Gastrocnemius medialis (tissue), 4 donors: Measurements from ENCODE around the gene MEOX1.

Experiments
- POLR2A ChIP-seq, 2 donors: fragments of 450-650 bp; IDR thresholded peaks; one replicate each; pipeline ENCODE4 v1.6.1; 2017; ENCODE audit warnings: antibody characterized with exemption in 2 of 2, mild to moderate bottlenecking in 2 of 2, moderate library complexity in 2 of 2
- TF ChIP-seq, protein P1 (sequence below), 5 experiments: fragments of 450-650 bp in 3 of 5; fragments of 200-600 bp in 2 of 5; sonication (generic) in 2 of 5; IDR thresholded peaks in 4 of 5; conservative IDR thresholded peaks in 1 of 5; 1 replicate in 4 of 5; 2 replicates in 1 of 5; pipeline ENCODE4 v1.5.1; 2016 to 2019; ENCODE audit warnings: antibody characterized with exemption in 5 of 5, mild to moderate bottlenecking in 3 of 5, moderate library complexity in 3 of 5

DNA sequence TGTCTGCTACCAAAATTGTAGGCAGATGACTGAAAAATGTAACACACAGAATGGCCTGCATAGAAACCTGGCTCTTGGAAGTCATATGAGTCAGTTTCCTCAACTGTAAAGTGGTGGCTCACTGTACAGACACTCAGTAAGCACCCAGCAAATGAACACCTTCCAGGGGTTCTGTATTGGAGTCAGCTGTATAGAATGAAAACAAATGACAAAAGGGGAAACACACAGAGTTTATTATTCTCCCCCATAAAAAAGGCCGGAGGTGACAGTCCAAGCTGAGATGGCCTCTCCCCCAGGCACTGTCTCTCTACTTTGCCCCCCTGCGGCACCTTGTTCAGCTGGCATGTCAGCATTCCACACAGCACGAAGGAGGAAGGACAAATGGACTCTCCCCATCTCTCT is 6.2 kb upstream of the MEOX1 start:
- TF ChIP-seq, protein P1, sequence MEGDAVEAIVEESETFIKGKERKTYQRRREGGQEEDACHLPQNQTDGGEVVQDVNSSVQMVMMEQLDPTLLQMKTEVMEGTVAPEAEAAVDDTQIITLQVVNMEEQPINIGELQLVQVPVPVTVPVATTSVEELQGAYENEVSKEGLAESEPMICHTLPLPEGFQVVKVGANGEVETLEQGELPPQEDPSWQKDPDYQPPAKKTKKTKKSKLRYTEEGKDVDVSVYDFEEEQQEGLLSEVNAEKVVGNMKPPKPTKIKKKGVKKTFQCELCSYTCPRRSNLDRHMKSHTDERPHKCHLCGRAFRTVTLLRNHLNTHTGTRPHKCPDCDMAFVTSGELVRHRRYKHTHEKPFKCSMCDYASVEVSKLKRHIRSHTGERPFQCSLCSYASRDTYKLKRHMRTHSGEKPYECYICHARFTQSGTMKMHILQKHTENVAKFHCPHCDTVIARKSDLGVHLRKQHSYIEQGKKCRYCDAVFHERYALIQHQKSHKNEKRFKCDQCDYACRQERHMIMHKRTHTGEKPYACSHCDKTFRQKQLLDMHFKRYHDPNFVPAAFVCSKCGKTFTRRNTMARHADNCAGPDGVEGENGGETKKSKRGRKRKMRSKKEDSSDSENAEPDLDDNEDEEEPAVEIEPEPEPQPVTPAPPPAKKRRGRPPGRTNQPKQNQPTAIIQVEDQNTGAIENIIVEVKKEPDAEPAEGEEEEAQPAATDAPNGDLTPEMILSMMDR (IDR thresholded peaks at IDR 0.05 in 4 of 5, conservative IDR thresholded peaks at IDR 0.05 in 1 of 5) = no peak
- no peak for TF ChIP-seq POLR2A (IDR thresholded peaks at IDR 0.05)
